Glutamatergic neuron (in vitro differentiated cells): ENCODE data around the gene ITGB6. TPM values are rescaled to one million over a fixed set of nuclear protein-coding genes. Genes with fewer than 3 reads are reported as not detected.

Experiments
- DNase-seq: peaks from one replicate; pipeline ENCODE4 v3.0.0; 2022
- H3K27ac Mint-ChIP-seq: one replicate; pipeline ENCODE4 v1.8.0; 2020; ENCODE audit warnings: mild to moderate bottlenecking, mixed read lengths, inconsistent platforms; ENCODE audit not compliant: unreplicated experiment
- H3K27me3 Mint-ChIP-seq: one replicate; pipeline ENCODE4 v1.8.0; 2020; ENCODE audit warnings: mild to moderate bottlenecking, moderate library complexity, mixed read lengths, inconsistent platforms; ENCODE audit not compliant: unreplicated experiment
- H3K36me3 Mint-ChIP-seq: one replicate; pipeline ENCODE4 v1.8.0; 2020; ENCODE audit warnings: mild to moderate bottlenecking, mixed read lengths, inconsistent platforms; ENCODE audit not compliant: unreplicated experiment
- H3K4me1 Mint-ChIP-seq: one replicate; pipeline ENCODE4 v1.8.0; 2020; ENCODE audit warnings: mild to moderate bottlenecking, low read depth, mixed read lengths, inconsistent platforms; ENCODE audit not compliant: unreplicated experiment
- H3K4me3 Mint-ChIP-seq: one replicate; pipeline ENCODE4 v1.8.0; 2020; ENCODE audit warnings: mild to moderate bottlenecking, mixed read lengths, inconsistent platforms; ENCODE audit not compliant: unreplicated experiment
- H3K9me3 Mint-ChIP-seq: one replicate; pipeline ENCODE4 v1.8.0; 2020; ENCODE audit warnings: mild to moderate bottlenecking, moderate library complexity, mixed read lengths, inconsistent platforms; ENCODE audit not compliant: unreplicated experiment
- total RNA-seq: library from RNA; stranded (reverse); fragmentation: NEBNext Ultra II Directional; extraction: Animal tissue kit (Norgen Biotek cat#: 25700); gene quantifications from one replicate; pipeline ENCODE4 v1.2.1, GENCODE V29; 2021; ENCODE audit not compliant: unreplicated experiment
- TF ChIP-seq, protein P1 (sequence below): fragments of 200-600 bp; sonication (generic); IDR thresholded peaks from one replicate; pipeline ENCODE4 v1.5.0; 2021; ENCODE audit not compliant: partially characterized antibody, unreplicated experiment

Gene ITGB6
- total RNA-seq, 1 donor from 2014 or later, result not detected

DNA sequence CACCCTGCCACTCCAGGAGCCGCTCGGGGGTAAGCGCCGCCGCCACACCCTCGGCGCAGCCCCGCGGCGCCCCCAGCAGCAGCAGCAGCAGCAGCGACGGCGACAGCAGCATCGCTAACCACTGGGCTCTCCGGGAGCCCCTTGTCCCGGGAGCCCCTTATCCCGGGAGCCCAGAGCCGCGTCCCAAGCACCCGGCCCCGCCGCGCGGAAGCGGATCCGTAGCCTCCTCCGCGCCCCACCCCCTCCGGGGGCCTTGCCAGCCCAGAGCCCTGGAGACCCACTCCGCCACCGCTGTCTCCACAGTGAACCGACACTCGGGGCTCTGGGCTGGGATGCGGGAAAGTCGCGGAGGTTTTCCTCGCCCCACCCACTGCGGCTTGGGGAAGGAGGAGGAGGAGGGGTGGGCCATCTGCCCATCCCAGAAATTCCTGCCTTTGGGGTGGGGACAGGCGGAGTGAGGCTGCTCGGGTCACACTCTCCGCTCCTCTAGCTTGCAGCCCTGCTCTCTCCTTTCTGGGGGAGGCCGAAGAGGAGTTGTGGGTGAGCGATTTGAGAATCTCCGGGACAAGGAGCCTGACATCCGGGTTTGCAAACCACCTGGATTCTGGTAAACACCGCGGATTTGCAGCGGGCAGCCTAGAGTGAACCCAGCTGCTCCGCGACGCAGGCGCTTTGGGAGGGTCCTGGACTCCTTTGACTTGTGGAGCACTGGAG is 137.6 kb downstream of the ITGB6 start, which contains the start of gene PLA2R1:
PLA2R1 (minus strand) TSS at position 324 of the 714 bp plus-strand sequence; CDS start at position 112, 212 bp downstream.
- TF ChIP-seq, protein P1, sequence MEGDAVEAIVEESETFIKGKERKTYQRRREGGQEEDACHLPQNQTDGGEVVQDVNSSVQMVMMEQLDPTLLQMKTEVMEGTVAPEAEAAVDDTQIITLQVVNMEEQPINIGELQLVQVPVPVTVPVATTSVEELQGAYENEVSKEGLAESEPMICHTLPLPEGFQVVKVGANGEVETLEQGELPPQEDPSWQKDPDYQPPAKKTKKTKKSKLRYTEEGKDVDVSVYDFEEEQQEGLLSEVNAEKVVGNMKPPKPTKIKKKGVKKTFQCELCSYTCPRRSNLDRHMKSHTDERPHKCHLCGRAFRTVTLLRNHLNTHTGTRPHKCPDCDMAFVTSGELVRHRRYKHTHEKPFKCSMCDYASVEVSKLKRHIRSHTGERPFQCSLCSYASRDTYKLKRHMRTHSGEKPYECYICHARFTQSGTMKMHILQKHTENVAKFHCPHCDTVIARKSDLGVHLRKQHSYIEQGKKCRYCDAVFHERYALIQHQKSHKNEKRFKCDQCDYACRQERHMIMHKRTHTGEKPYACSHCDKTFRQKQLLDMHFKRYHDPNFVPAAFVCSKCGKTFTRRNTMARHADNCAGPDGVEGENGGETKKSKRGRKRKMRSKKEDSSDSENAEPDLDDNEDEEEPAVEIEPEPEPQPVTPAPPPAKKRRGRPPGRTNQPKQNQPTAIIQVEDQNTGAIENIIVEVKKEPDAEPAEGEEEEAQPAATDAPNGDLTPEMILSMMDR, result no peak
- Mint-ChIP-seq H3K36me3 (peaks cover 9% of the 10 kb centered on the region), H3K27ac (no peak within 1 kb of the TSS), H3K27me3 (peaks cover 6% of the 10 kb centered on the region), H3K4me3 (peak within 1 kb of the TSS; percentile 86), H3K4me1 (no peaks in the 10 kb centered on the region), H3K9me3 (peaks cover 9% of the 10 kb centered on the region)
- peak; percentile 63 for DNase-seq

DNA sequence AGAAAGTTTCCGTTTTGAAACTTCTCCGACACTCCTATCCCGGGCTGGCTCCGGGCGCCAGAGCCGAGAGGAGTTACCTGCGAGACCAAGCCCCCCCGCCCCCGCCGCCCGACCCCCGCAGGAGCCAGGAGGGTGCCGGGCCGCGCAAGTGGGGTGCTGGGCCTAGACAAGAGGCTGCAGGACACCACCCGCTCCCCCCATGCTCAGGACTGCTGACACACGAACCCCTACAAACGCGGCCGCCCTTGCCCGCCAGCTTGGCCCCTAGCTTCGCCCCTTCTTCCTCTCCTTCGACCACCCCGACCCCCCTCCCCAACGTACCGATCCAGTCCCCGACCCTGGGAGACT is 138.2 kb downstream of the ITGB6 start:
- Mint-ChIP-seq H3K4me3 (peak overlapping the region; percentile 70), H3K36me3 (peaks cover 9% of the 10 kb centered on the region), H3K4me1 (no peaks in the 10 kb centered on the region), H3K27me3 (peaks cover 6% of the 10 kb centered on the region), H3K27ac (no peak overlapping the region), H3K9me3 (peaks cover 9% of the 10 kb centered on the region)
- TF ChIP-seq, protein P1, result no peak
- DNase-seq, result no peak

DNA sequence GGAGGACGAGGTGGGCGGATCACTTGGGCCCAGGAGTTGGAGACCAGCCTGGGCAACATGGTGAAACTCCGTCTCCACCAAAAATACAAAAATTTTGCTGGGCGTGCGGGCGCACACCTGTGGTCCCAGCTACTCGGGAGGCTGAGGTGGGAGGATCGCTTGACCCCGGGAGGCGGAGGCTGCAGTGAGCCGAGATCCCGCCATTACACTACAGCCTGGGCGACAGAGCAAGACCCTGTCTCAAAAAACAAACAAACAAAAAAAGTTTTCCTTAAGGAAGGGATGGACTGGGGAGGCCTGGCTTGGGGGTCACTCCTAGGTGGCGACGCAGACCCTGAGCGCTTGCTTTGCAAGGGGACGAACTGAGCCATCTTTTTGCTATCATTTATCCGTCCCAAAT is 138.5 kb downstream of the ITGB6 start:
- Mint-ChIP-seq H3K4me1 (no peaks in the 10 kb centered on the region), H3K9me3 (peaks cover 9% of the 10 kb centered on the region), H3K36me3 (peaks cover 9% of the 10 kb centered on the region), H3K4me3 (no peak overlapping the region), H3K27me3 (peaks cover 6% of the 10 kb centered on the region), H3K27ac (no peak overlapping the region)
- TF ChIP-seq, protein P1, result no peak
- DNase-seq, result no peak

DNA sequence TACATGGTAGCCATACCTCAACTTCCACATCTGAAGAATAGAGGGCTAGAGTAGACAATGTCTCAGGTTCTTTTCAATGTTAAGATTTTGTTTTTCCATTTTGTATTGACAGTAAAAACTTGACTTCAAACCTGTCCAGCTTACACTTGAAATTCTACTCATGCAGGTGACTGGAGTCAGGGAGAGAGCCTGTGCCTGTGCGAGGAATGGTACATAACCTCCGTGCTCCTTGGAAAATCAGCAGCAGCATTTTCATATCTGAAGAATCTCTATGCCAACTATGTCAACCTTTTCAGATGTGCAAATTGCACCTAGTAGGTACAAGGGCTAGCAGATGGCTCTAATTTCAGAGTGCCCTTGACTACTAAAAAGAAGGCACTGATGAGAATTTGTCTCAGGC is 139.8 kb downstream of the ITGB6 start:
- Mint-ChIP-seq H3K4me3 (no peak overlapping the region), H3K27ac (no peak overlapping the region), H3K27me3 (peaks cover 6% of the 10 kb centered on the region), H3K36me3 (peaks cover 5% of the 10 kb centered on the region), H3K4me1 (no peaks in the 10 kb centered on the region), H3K9me3 (peaks cover 9% of the 10 kb centered on the region)
- no peak for DNase-seq
- TF ChIP-seq, protein P1, result no peak

DNA sequence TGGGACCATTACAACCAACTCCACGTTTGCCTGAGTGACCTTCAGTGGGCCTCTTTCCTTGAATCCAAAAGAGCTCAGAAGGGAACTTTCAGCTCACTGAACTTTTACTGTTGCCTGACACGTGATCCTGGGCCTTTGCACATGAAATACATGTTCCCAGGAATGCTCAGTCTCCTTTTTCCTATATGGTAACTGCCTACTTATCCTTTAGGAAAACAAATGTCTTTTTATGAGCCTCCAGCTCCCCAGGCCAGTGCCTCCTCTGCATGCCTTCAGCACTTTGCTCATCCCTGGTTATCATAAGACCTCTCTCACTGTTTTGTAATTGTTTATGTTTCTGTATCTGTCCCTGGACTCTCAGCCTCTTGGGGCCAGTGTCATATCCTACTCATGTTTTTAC is 142.7 kb downstream of the ITGB6 start:
- Mint-ChIP-seq H3K36me3 (peaks cover 5% of the 10 kb centered on the region), H3K27ac (no peak overlapping the region), H3K27me3 (no peaks in the 10 kb centered on the region), H3K4me3 (no peak overlapping the region), H3K9me3 (no peaks in the 10 kb centered on the region), H3K4me1 (no peaks in the 10 kb centered on the region)
- TF ChIP-seq, protein P1, result no peak
- DNase-seq, result no peak
